H1 (cell line): ENCODE data around the gene IFTAP. TPM values are rescaled to one million over a fixed set of nuclear protein-coding genes. Genes with fewer than 3 reads are reported as not detected.

Experiments
- CTCF ChIA-PET: fragments of 300-600 bp; sonication (Branson Sonifier 250); formaldehyde crosslinking; loops from one replicate; lab custom pipeline; 2021; ENCODE audit not compliant: partially characterized antibody; lab: Charles Lee
- POLR2A ChIA-PET: fragments of 300-600 bp; sonication (Branson Sonifier 250); formaldehyde crosslinking; loops from one replicate; lab custom pipeline; 2021; ENCODE audit warnings: inconsistent platforms; ENCODE audit not compliant: partially characterized antibody; lab: Charles Lee
- DNase-seq, 2 experiments: peaks; one replicate each; pipeline versions ENCODE4 v3.0.0 to v3.0.0-alpha.2; 2010 to 2022; ENCODE audit warnings: low spot score in 2 of 2, low read depth in 1 of 2, mixed read lengths in 1 of 2
- FAIRE-seq: peaks from 2 replicates; lab custom pipeline; 2011; peaks lifted over from hg19 to GRCh38; lab: Jason Lieb, UNC
- H2AFZ ChIP-seq: 2 replicates; pipeline ENCODE4 v1.8.1; 2012; ENCODE audit warnings: low read length, inconsistent platforms
- H2AK5ac ChIP-seq: 2 replicates; pipeline ENCODE4 v1.6.1; 2013; ENCODE audit warnings: low read depth, low read length
- H2BK120ac ChIP-seq: replicated peaks from 2 replicates; pipeline ENCODE3; 2013; ENCODE audit warnings: low read depth, low read length, inconsistent platforms
- H2BK12ac ChIP-seq: 2 replicates; pipeline ENCODE4 v1.6.1; 2013; ENCODE audit warnings: low read depth, low read length
- H2BK15ac ChIP-seq: 2 replicates; pipeline ENCODE4 v1.6.1; 2013; ENCODE audit warnings: low read length
- H2BK20ac ChIP-seq: 2 replicates; pipeline ENCODE4 v1.6.1; 2013; ENCODE audit warnings: low read length
- H2BK5ac ChIP-seq: 2 replicates; pipeline ENCODE4 v1.6.1; 2013; ENCODE audit warnings: low read depth, low read length
- H3K14ac ChIP-seq: 2 replicates; pipeline ENCODE4 v1.6.1; 2013; ENCODE audit warnings: inconsistent platforms; ENCODE audit not compliant: insufficient read length
- H3K18ac ChIP-seq: 2 replicates; pipeline ENCODE4 v1.6.1; 2013; ENCODE audit warnings: low read length; ENCODE audit errors: extremely low read depth
- H3K23ac ChIP-seq: 2 replicates; pipeline ENCODE4 v1.6.1; 2013; ENCODE audit warnings: inconsistent platforms; ENCODE audit not compliant: insufficient read length
- H3K23me2 ChIP-seq: 2 replicates; pipeline ENCODE4 v1.6.1; 2013; ENCODE audit warnings: low read depth, low read length
- H3K27ac ChIP-seq: 2 replicates; pipeline ENCODE4 v1.6.1; 2011; ENCODE audit warnings: low read depth, low read length, inconsistent platforms
- H3K27me3 ChIP-seq, 4 experiments: replicated peaks in 1 of 4; 1 replicate in 1 of 4; 2 replicates in 3 of 4; pipeline versions ENCODE4 v1.6.1 to v1.8.1; 2011 to 2013; ENCODE audit warnings: low read length in 3 of 4, mild to moderate bottlenecking in 3 of 4, inconsistent platforms in 2 of 4, mixed read lengths in 2 of 4, moderate library complexity in 1 of 4; ENCODE audit not compliant: control insufficient read depth in 3 of 4, insufficient read depth in 3 of 4; ENCODE audit errors: extremely low read depth in 1 of 4
- H3K36me3 ChIP-seq, 4 experiments: 2 replicates each; pipeline versions ENCODE4 v1.6.1 to v1.8.1; 2011 to 2013; ENCODE audit warnings: mild to moderate bottlenecking in 4 of 4, low read length in 3 of 4, moderate library complexity in 2 of 4, control low read depth in 1 of 4, inconsistent platforms in 1 of 4; ENCODE audit not compliant: insufficient read depth in 4 of 4, control insufficient read depth in 2 of 4
- H3K4ac ChIP-seq: replicated peaks from 2 replicates; pipeline ENCODE3; 2013; ENCODE audit warnings: low read length, low read depth, mixed read lengths, inconsistent platforms; ENCODE audit not compliant: insufficient read length
- H3K4me1 ChIP-seq, 4 experiments: replicated peaks in 1 of 4; 1 replicate in 1 of 4; 2 replicates in 3 of 4; pipeline versions ENCODE4 v1.6.1 to v1.8.1; 2011 to 2013; ENCODE audit warnings: low read length in 3 of 4, inconsistent platforms in 2 of 4, mixed read lengths in 1 of 4; ENCODE audit not compliant: insufficient read depth in 4 of 4, control insufficient read depth in 3 of 4
- H3K4me2 ChIP-seq, 2 experiments: 2 replicates each; pipeline versions ENCODE4 v1.6.1 to v1.8.1; 2011 to 2013; ENCODE audit warnings: low read depth in 2 of 2, low read length in 2 of 2, control low read depth in 1 of 2, inconsistent platforms in 1 of 2, mild to moderate bottlenecking in 1 of 2; ENCODE audit not compliant: insufficient read depth in 1 of 2
- H3K4me3 ChIP-seq, 4 experiments: fragments of 200-600, 300-600 bp in 1 of 4; sonication (generic), shearing (Covaris generic), sonication (Bioruptor Twin) in 1 of 4; 2 replicates each; pipeline versions ENCODE4 v1.5.1 to v1.8.1; 2011 to 2016; ENCODE audit warnings: low read length in 4 of 4, low read depth in 3 of 4, control low read depth in 2 of 4, inconsistent platforms in 2 of 4, mild to moderate bottlenecking in 2 of 4, mixed read lengths in 1 of 4, moderate library complexity in 1 of 4; ENCODE audit not compliant: insufficient read depth in 2 of 4; ENCODE audit errors: extremely low read depth in 1 of 4
- H3K56ac ChIP-seq: replicated peaks from 2 replicates; pipeline ENCODE3; 2013; ENCODE audit warnings: low read depth, mild to moderate bottlenecking, mixed read lengths, low read length, inconsistent platforms; ENCODE audit not compliant: insufficient read length
- H3K79me1 ChIP-seq: 2 replicates; pipeline ENCODE4 v1.6.1; 2013; ENCODE audit warnings: low read depth, low read length, control low read depth
- H3K79me2 ChIP-seq, 2 experiments: 2 replicates each; pipeline versions ENCODE4 v1.6.1 to v1.8.1; 2012 to 2013; ENCODE audit warnings: low read length in 2 of 2, mild to moderate bottlenecking in 2 of 2, inconsistent platforms in 1 of 2; ENCODE audit not compliant: insufficient read depth in 2 of 2, control insufficient read depth in 1 of 2
- H3K9ac ChIP-seq, 4 experiments: replicated peaks in 1 of 4; 1 replicate in 1 of 4; 2 replicates in 3 of 4; pipeline versions ENCODE4 v1.6.1 to v1.8.1; 2011 to 2013; ENCODE audit warnings: low read depth in 3 of 4, low read length in 3 of 4, control low read depth in 2 of 4, mild to moderate bottlenecking in 2 of 4, moderate library complexity in 2 of 4, inconsistent platforms in 1 of 4; ENCODE audit errors: extremely low read depth in 1 of 4
- H3K9me3 ChIP-seq, 2 experiments: 2 replicates each; pipeline versions ENCODE4 v1.6.1 to v1.8.1; 2012 to 2013; ENCODE audit warnings: mild to moderate bottlenecking in 2 of 2, moderate library complexity in 2 of 2, control low read depth in 1 of 2, inconsistent platforms in 1 of 2, low read depth in 1 of 2, low read length in 1 of 2, mixed read lengths in 1 of 2; ENCODE audit not compliant: insufficient read depth in 2 of 2
- H4K20me1 ChIP-seq, 2 experiments: replicated peaks in 1 of 2; 2 replicates each; pipeline versions ENCODE3 to v1.8.1; 2011 to 2013; ENCODE audit warnings: inconsistent platforms in 2 of 2, low read length in 2 of 2, mild to moderate bottlenecking in 1 of 2; ENCODE audit not compliant: insufficient read depth in 2 of 2, control insufficient read depth in 1 of 2
- H4K5ac ChIP-seq: 2 replicates; pipeline ENCODE4 v1.6.1; 2013; ENCODE audit warnings: low read length, low read depth, mixed read lengths, inconsistent platforms; ENCODE audit not compliant: insufficient read length
- H4K8ac ChIP-seq: 2 replicates; pipeline ENCODE4 v1.8.0; 2013; ENCODE audit warnings: mild to moderate bottlenecking, moderate library complexity, low read length, inconsistent platforms; ENCODE audit not compliant: insufficient read depth; ENCODE audit errors: extremely low read depth
- H4K91ac ChIP-seq: replicated peaks from 2 replicates; pipeline ENCODE3; 2013; ENCODE audit warnings: low read length, mixed read lengths, inconsistent platforms; ENCODE audit not compliant: insufficient read length
- CBX5 ChIP-seq: fragments of 300-800, 300-1000 bp; sonication (generic); IDR thresholded peaks from 2 replicates; pipeline ENCODE4 v1.7.1; 2016; ENCODE audit warnings: antibody characterized with exemption, low read length, low read depth
- CREB1 ChIP-seq: IDR thresholded peaks from 2 replicates; pipeline ENCODE4 v1.6.1; 2012; ENCODE audit warnings: inconsistent platforms
- CTBP2 ChIP-seq: IDR thresholded peaks from 2 replicates; pipeline ENCODE4 v1.7.0; 2011; ENCODE audit warnings: borderline replicate concordance, mild to moderate bottlenecking, moderate library complexity, mixed read lengths, low read length; ENCODE audit not compliant: insufficient read depth, insufficient read length
- CTCF ChIP-seq, 3 experiments: IDR thresholded peaks; 1 replicate in 2 of 3; 2 replicates in 1 of 3; pipeline versions ENCODE4 v1.5.1 to v1.6.1; 2011; ENCODE audit warnings: low read length in 3 of 3, mild to moderate bottlenecking in 3 of 3, inconsistent platforms in 2 of 3, low read depth in 1 of 3, moderate library complexity in 1 of 3; ENCODE audit not compliant: insufficient read depth in 1 of 3; ENCODE audit errors: control extremely low read depth in 1 of 3
- EZH2 ChIP-seq: fragments of 200-600 bp; sonication (generic); IDR thresholded peaks from 2 replicates; pipeline ENCODE4 v1.7.1; 2012; ENCODE audit warnings: low read depth, mild to moderate bottlenecking, moderate library complexity, low read length, inconsistent platforms; ENCODE audit not compliant: severe bottlenecking
- GTF2F1 ChIP-seq: IDR thresholded peaks from 2 replicates; pipeline ENCODE4 v1.6.1; 2012; ENCODE audit warnings: low read depth, low read length, improper control_type of control experiment, borderline replicate concordance
- HDAC2 ChIP-seq, 2 experiments: fragments of 300-600 bp in 1 of 2; sonication (generic) in 1 of 2; IDR thresholded peaks; 2 replicates each; pipeline ENCODE4 v1.6.1; 2011 to 2012; ENCODE audit warnings: low read depth in 2 of 2, low read length in 2 of 2, mild to moderate bottlenecking in 2 of 2, moderate library complexity in 2 of 2, borderline replicate concordance in 1 of 2, inconsistent platforms in 1 of 2
- KDM1A ChIP-seq: fragments of 200-600, 300-600 bp; sonication (generic); IDR thresholded peaks from 2 replicates; pipeline ENCODE4 v1.7.1; 2016; ENCODE audit warnings: mild to moderate bottlenecking, low read length, borderline replicate concordance
- PHF8 ChIP-seq: fragments of 200-600 bp; sonication (generic); conservative IDR thresholded peaks from 2 replicates; pipeline ENCODE4 v1.7.1; 2012; ENCODE audit warnings: low read depth, mild to moderate bottlenecking, inconsistent platforms, low read length, moderate library complexity
- RFX5 ChIP-seq: IDR thresholded peaks from 2 replicates; pipeline ENCODE4 v1.6.1; 2011; ENCODE audit warnings: low read depth, low read length, improper control_type of control experiment, borderline replicate concordance
- WGBS, 2 experiments: shearing (Covaris generic) in 1 of 2; methylation state at CpG; one replicate each; pipeline versions ENCODE4 v1.1.6 to v1.1.7; 2013 to 2015; ENCODE audit warnings: low lambda C conversion rate in 2 of 2, mixed read lengths in 2 of 2, inconsistent platforms in 1 of 2, low coverage in 1 of 2, missing lambda C conversion rate in 1 of 2; ENCODE audit not compliant: insufficient replicate concordance in 2 of 2, insufficient coverage in 1 of 2, insufficient read length in 1 of 2; ENCODE audit errors: extremely low coverage in 1 of 2, missing lambda C conversion rate in 1 of 2; 5-methylcytosine and 5-hydroxymethylcytosine counted together
- polyA plus RNA-seq, 7 experiments: library from polyadenylated mRNA; depleted of rRNA in 3 of 7; stranded (reverse) in 5 of 7; unstranded in 2 of 7; fragments of >200 nt in 5 of 7; fragments of 200-250 nt in 2 of 7; gene quantifications; 1 replicate in 5 of 7; 2 replicates in 1 of 7; 4 replicates in 1 of 7; pipeline versions ENCODE4 v1.2.1 to v1.2.3, GENCODE V29; 2011 to 2013; ENCODE audit warnings: missing spikeins in 2 of 7, mixed read lengths in 2 of 7
- total RNA-seq: library from RNA; stranded (reverse); fragmentation: NEBNext Ultra II Directional; extraction: Animal tissue kit (Norgen Biotek cat#: 25700); gene quantifications from 2 replicates; pipeline ENCODE4 v1.2.1, GENCODE V29; 2021

IFTAP gene
- total and polyA plus RNA-seq, 2 of the 8 experiments (the other 6 are each of a cell fraction or from before 2014, with no cell fraction given), result 21.2 to 23.9 TPM

- Histone ChIP-seq H3K18ac (no peak overlapping the region), H3K4me3 (no peak overlapping the region), H3K79me2 (no peaks in the 10 kb centered on the region), H3K36me3 (no peaks in the 10 kb centered on the region), H3K4me1 (no peaks in the 10 kb centered on the region), H3K27me3 (no peaks in the 10 kb centered on the region), H4K91ac (no peak overlapping the region), H3K27ac (no peak overlapping the region), H3K14ac (no peak overlapping the region), H3K23me2 (no peaks in the 10 kb centered on the region), H2AK5ac (no peak overlapping the region), H3K9me3 (peaks cover 21 to 23% of the 10 kb centered on the region in 2 experiments), H4K20me1 (no peaks in the 10 kb centered on the region), H2AFZ (no peak overlapping the region), H2BK5ac (no peak overlapping the region), H3K56ac (no peak overlapping the region), H3K79me1 (no peaks in the 10 kb centered on the region), H2BK20ac (no peak overlapping the region), H4K5ac (no peak overlapping the region), H2BK12ac (no peak overlapping the region), H2BK120ac (no peak overlapping the region), H3K4me2 (no peak overlapping the region), H3K4ac (no peak overlapping the region), H3K9ac (no peak overlapping the region), H2BK15ac (no peak overlapping the region), H4K8ac (no peak overlapping the region), H3K23ac (no peak overlapping the region)
- 51% methylated on average over 2 of the region's 2 CpGs; no CpG with 5 or more reads in 1 of the 2 experiments for WGBS, 2 experiments
- DNase-seq (no peak), FAIRE-seq (no peak)
- ChIA-PET POLR2A (no interaction called here), CTCF (interaction anchor here (0.8 to 1.3 kb wide), 2 partner anchors 17 to 122 kb away, joined by 3 to 4 read pairs; no protein-coding TSS in a partner anchor)
- TF ChIP-seq RFX5 (no peak), GTF2F1 (no peak), KDM1A (no peak), PHF8 (no peak), CTCF (IDR thresholded peaks at IDR 0.05; ENCODE audit: control extremely low read depth in 1 of 3, insufficient read depth in 1 of 3, low read depth in 1 of 3, low read length in 3 of 3) (no peak), CBX5 (no peak), CTBP2 (no peak), EZH2 (no peak), CREB1 (no peak), HDAC2 (IDR thresholded peaks at IDR 0.05; ENCODE audit: borderline replicate concordance in 1 of 2, low read depth in 2 of 2, low read length in 2 of 2) (no peak)
Observed at GRCh38 chr11:36581536-36581935, 12.8 kb upstream of the IFTAP start.
